ENCODE measurements around the gene BCL7A. TPM values are rescaled to one million over a fixed set of nuclear protein-coding genes. Genes with fewer than 3 reads are reported as not detected.

The BCL7A gene
- total RNA-seq, 6 experiments from 2014 or later, result 2.6 to 3.8 (median 3.4) TPM

DNA sequence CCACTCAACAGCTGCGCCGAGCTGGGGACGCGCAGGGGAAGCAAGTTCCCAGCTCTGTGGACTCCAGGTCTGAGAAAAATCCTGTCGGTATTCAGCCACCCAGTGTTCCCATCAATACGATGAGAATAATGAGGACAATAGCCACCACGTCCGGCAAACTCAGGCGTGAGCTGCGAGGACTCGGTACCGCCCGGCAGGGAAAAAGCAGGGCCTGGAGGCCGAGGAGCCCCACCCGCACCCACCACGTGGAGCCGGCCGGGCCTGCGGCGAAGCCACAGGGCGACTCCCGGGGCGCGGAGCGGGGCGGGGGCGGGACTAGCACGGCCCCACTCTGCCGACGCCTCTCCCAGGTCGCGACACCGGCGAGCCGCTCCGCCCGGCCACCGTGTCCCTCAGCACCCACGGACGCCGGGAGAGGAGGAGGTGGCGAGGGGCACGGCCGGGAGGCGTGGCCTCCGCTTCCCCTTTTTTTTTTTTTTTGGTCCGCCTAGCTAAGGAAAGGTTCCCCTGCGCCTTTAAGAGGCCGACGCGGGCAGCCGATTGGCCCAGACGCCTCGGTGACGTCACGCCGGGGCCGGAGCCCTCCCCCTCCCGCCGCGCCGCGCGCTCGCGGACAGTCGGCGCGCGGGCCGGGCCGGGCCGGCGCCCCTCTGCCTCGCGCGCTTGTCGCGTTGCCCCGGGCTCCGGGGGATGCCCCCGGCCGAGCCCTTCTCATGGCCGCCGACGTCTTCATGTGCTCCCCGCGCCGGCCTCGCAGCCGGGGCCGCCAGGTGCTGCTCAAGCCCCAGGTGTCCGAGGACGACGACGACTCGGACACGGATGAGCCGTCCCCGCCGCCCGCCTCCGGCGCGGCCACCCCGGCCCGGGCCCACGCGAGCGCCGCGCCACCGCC, 56.7 kb downstream of the BCL7A start, which contains the start of gene MLXIP:
TSS of gene MLXIP (plus strand) at position 616 of the 892 bp plus-strand sequence. CDS start at position 714, 98 bp downstream.
- H3K27me3 Mint-ChIP-seq (ENCODE audit: insufficient read depth), result no peaks in the 10 kb centered on the region; the same call in 1 of the 2 replicates
- peak within 1 kb of the TSS; percentile 88 for H3K27ac Mint-ChIP-seq
- TF ChIP-seq CTCF (IDR thresholded peaks at IDR 0.05), result no peak
- no peaks in the 10 kb centered on the region for H3K36me3 Mint-ChIP-seq (ENCODE audit: low read depth)
- DNase-seq, result peak; percentile 83
- H3K9me3 Mint-ChIP-seq, result no peaks in the 10 kb centered on the region
- H3K4me1 Mint-ChIP-seq (ENCODE audit: low read depth), result peaks cover 39% of the 10 kb centered on the region
- peak within 1 kb of the TSS; percentile 91 for H3K4me3 Mint-ChIP-seq

DNA sequence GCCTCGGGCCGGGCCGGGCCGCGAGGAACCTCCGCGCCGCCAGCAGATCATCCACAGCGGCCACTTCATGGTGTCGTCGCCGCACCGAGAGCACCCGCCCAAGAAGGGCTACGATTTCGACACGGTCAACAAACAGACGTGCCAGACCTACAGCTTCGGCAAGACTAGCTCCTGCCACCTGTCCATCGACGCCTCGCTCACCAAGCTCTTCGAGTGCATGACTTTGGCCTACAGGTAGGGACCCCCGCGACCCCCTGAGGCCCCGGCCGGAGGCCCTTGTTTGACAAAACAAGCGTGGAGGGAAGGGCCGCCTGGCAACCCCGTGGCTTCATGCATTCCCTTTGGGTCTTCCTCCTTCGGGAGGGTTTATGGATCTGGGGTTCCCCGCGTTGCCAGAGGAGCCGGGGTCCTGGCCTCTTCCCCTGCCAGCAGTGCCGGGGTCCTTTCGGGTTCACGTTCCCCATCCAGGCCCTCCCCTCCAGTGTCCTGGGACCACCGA, 57.4 kb downstream of the BCL7A start:
- peak overlapping the region; percentile 88 for H3K27ac Mint-ChIP-seq
- peak overlapping the region; percentile 91 for H3K4me3 Mint-ChIP-seq
- DNase-seq, result no peak
- no peaks in the 10 kb centered on the region; the same call in 1 of the 2 replicates for H3K27me3 Mint-ChIP-seq (ENCODE audit: insufficient read depth)
- no peak for TF ChIP-seq CTCF (IDR thresholded peaks at IDR 0.05)
- H3K36me3 Mint-ChIP-seq (ENCODE audit: low read depth), result peaks cover 5% of the 10 kb centered on the region; the same call in 1 of the 2 replicates
- peaks cover 37% of the 10 kb centered on the region for H3K4me1 Mint-ChIP-seq (ENCODE audit: low read depth)
- H3K9me3 Mint-ChIP-seq, result no peaks in the 10 kb centered on the region

- peaks cover 37% of the 10 kb centered on the region for H3K4me1 Mint-ChIP-seq (ENCODE audit: low read depth)
- H3K36me3 Mint-ChIP-seq (ENCODE audit: low read depth), result peaks cover 7% of the 10 kb centered on the region; the same call in 1 of the 2 replicates
- no peak for TF ChIP-seq CTCF (IDR thresholded peaks at IDR 0.05)
- H3K27ac Mint-ChIP-seq, result peak overlapping the region; percentile 88
- H3K4me3 Mint-ChIP-seq, result peak overlapping the region; percentile 91
- DNase-seq, result no peak
- no peaks in the 10 kb centered on the region; the same call in 1 of the 2 replicates for H3K27me3 Mint-ChIP-seq (ENCODE audit: insufficient read depth)
- no peaks in the 10 kb centered on the region for H3K9me3 Mint-ChIP-seq
Measured at GRCh38 chr12:122079532-122080081, 57.9 kb downstream of the BCL7A start.

DNA sequence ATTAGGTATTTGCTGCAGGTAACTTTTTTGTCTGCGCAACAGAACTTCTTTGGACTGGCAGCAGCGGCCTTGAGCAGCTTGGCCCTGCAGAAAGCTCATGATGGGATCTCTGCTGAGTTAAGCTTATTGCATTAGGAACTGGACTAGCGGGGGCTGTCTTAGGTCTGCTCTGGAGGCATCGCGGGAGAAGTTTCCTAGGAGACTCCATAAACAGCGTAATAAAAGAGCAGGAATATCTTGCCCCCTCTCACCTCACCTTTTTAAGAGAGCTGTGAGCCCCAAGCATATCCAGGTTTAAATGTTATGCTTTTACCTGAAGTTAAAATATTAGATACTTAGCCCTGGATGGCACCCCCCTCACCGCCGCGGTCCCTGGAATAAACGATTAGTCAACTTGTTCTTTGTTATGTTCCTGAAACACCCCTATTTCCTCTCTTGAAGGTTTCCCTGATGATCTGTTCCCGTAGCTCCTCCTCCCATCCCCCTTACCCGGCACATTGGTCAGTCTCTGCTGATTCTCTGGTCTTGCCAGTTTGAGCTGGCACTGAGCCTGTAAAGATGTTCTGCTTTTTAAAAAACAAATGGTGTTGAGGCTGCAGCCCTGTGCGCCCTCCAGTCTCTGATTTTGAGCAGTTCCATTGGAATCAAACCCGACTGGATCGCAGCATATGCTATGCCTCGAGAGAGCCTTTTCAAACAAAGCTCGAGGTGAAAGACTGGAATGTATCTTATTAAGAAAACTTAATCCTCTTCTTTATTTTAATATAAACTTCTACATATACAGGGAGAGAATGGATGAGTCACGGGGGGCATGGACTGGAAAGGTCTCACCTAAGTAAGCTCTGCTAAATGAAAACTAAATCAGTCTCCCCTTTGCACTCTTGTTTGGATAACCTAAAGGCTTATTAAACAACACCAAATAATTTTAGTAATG, 58.7 kb downstream of the BCL7A start:
- no peak for TF ChIP-seq CTCF (IDR thresholded peaks at IDR 0.05)
- H3K9me3 Mint-ChIP-seq, result no peaks in the 10 kb centered on the region
- peaks cover 37% of the 10 kb centered on the region for H3K4me1 Mint-ChIP-seq (ENCODE audit: low read depth)
- H3K4me3 Mint-ChIP-seq, result peak overlapping the region; percentile 91
- peak; percentile 76 for DNase-seq
- H3K36me3 Mint-ChIP-seq (ENCODE audit: low read depth), result peaks cover 7% of the 10 kb centered on the region; the same call in 1 of the 2 replicates
- H3K27me3 Mint-ChIP-seq (ENCODE audit: insufficient read depth), result no peaks in the 10 kb centered on the region; the same call in 1 of the 2 replicates
- H3K27ac Mint-ChIP-seq, result peak overlapping the region; percentile 88

All from HFFc6 (cell line).